IPS-15b (cell line): ENCODE results near the gene KDM2B.

Experiments used
- H3K27me3 ChIP-seq: one replicate; pipeline ENCODE4 v1.6.1; 2013; ENCODE audit warnings: low read length; ENCODE audit not compliant: control insufficient read depth, insufficient read depth
- H3K36me3 ChIP-seq: one replicate; pipeline ENCODE4 v1.6.1; 2013; ENCODE audit warnings: low read length; ENCODE audit not compliant: control insufficient read depth, insufficient read depth
- H3K4me1 ChIP-seq: one replicate; pipeline ENCODE4 v1.6.1; 2013; ENCODE audit warnings: mild to moderate bottlenecking, low read length; ENCODE audit not compliant: control insufficient read depth, insufficient read depth
- H3K4me3 ChIP-seq: one replicate; pipeline ENCODE4 v1.5.1; 2013; ENCODE audit warnings: low read depth, low read length
- H3K9ac ChIP-seq: one replicate; pipeline ENCODE4 v1.6.1; 2013; ENCODE audit warnings: low read depth, mild to moderate bottlenecking, low read length
- H3K9me3 ChIP-seq: one replicate; pipeline ENCODE4 v1.6.1; 2013; ENCODE audit warnings: mild to moderate bottlenecking, low read length; ENCODE audit not compliant: control insufficient read depth, insufficient read depth

KDM2B gene

GRCh38 chr12:121533394-121534090 is 47.3 kb downstream of the KDM2B start:
- no peaks in the 10 kb centered on the region for H3K27me3 ChIP-seq
- peaks cover 24% of the 10 kb centered on the region for H3K36me3 ChIP-seq
- no peak overlapping the region for H3K9ac ChIP-seq
- no peaks in the 10 kb centered on the region for H3K9me3 ChIP-seq
- no peak overlapping the region for H3K4me3 ChIP-seq
- H3K4me1 ChIP-seq, result peaks cover 25% of the 10 kb centered on the region

- H3K4me3 ChIP-seq, result no peak overlapping the region
Measured at GRCh38 chr12:121532503-121533393, 48.1 kb downstream of the KDM2B start.

GRCh38 chr12:121531356-121531750 is 49.5 kb downstream of the KDM2B start:
- H3K36me3 ChIP-seq, result peaks cover 26% of the 10 kb centered on the region
- no peaks in the 10 kb centered on the region for H3K27me3 ChIP-seq
- H3K9ac ChIP-seq, result no peak overlapping the region
- no peak overlapping the region for H3K4me3 ChIP-seq
- H3K9me3 ChIP-seq, result no peaks in the 10 kb centered on the region
- H3K4me1 ChIP-seq, result peaks cover 22% of the 10 kb centered on the region

More at GRCh38 chr12:121532503-121533393, 48.1 kb downstream of the KDM2B start:
- H3K9me3 ChIP-seq, result no peaks in the 10 kb centered on the region
- peaks cover 22% of the 10 kb centered on the region for H3K4me1 ChIP-seq
- H3K9ac ChIP-seq, result no peak overlapping the region
- no peaks in the 10 kb centered on the region for H3K27me3 ChIP-seq
- H3K36me3 ChIP-seq, result peaks cover 26% of the 10 kb centered on the region

GRCh38 chr12:121530600-121531355 is 50.0 kb downstream of the KDM2B start:
- Histone ChIP-seq H3K4me1 (peaks cover 22% of the 10 kb centered on the region), H3K27me3 (no peaks in the 10 kb centered on the region), H3K9me3 (no peaks in the 10 kb centered on the region), H3K9ac (no peak overlapping the region), H3K4me3 (no peak overlapping the region), H3K36me3 (peaks cover 26% of the 10 kb centered on the region)

- H3K36me3 ChIP-seq, result peaks cover 28% of the 10 kb centered on the region
- H3K9me3 ChIP-seq, result no peaks in the 10 kb centered on the region
- no peak overlapping the region for H3K9ac ChIP-seq
- H3K4me1 ChIP-seq, result peaks cover 11% of the 10 kb centered on the region
- no peak overlapping the region for H3K4me3 ChIP-seq
- no peaks in the 10 kb centered on the region for H3K27me3 ChIP-seq
Measured at GRCh38 chr12:121529184-121529583, 51.6 kb downstream of the KDM2B start.

- H3K9me3 ChIP-seq, result no peaks in the 10 kb centered on the region
- no peak overlapping the region for H3K4me3 ChIP-seq
- H3K27me3 ChIP-seq, result no peaks in the 10 kb centered on the region
- peaks cover 30% of the 10 kb centered on the region for H3K36me3 ChIP-seq
- H3K9ac ChIP-seq, result no peak overlapping the region
- peaks cover 3% of the 10 kb centered on the region for H3K4me1 ChIP-seq
Measured at GRCh38 chr12:121525411-121525810, 55.4 kb downstream of the KDM2B start.

GRCh38 chr12:121524196-121524916 is 56.5 kb downstream of the KDM2B start:
- Histone ChIP-seq H3K9ac (no peak overlapping the region), H3K27me3 (no peaks in the 10 kb centered on the region), H3K4me1 (peaks cover 3% of the 10 kb centered on the region), H3K36me3 (peaks cover 32% of the 10 kb centered on the region), H3K4me3 (no peak overlapping the region), H3K9me3 (no peaks in the 10 kb centered on the region)

GRCh38 chr12:121523741-121524140 is 57.1 kb downstream of the KDM2B start:
- Histone ChIP-seq H3K4me1 (peaks cover 3% of the 10 kb centered on the region), H3K36me3 (peaks cover 32% of the 10 kb centered on the region), H3K4me3 (no peak overlapping the region), H3K27me3 (no peaks in the 10 kb centered on the region), H3K9me3 (no peaks in the 10 kb centered on the region), H3K9ac (no peak overlapping the region)

GRCh38 chr12:121522971-121523370 is 57.9 kb downstream of the KDM2B start:
- Histone ChIP-seq H3K4me3 (no peak overlapping the region), H3K36me3 (peaks cover 38% of the 10 kb centered on the region), H3K27me3 (no peaks in the 10 kb centered on the region), H3K9ac (no peak overlapping the region), H3K4me1 (peaks cover 3% of the 10 kb centered on the region), H3K9me3 (no peaks in the 10 kb centered on the region)

GRCh38 chr12:121520586-121521086 is 60.2 kb downstream of the KDM2B start:
- peak overlapping the region; percentile 29 for H3K9ac ChIP-seq
- H3K9me3 ChIP-seq, result no peaks in the 10 kb centered on the region
- peaks cover 44% of the 10 kb centered on the region for H3K36me3 ChIP-seq
- H3K4me1 ChIP-seq, result peaks cover 3% of the 10 kb centered on the region
- no peak overlapping the region for H3K4me3 ChIP-seq
- no peaks in the 10 kb centered on the region for H3K27me3 ChIP-seq

GRCh38 chr12:121520119-121520518 is 60.7 kb downstream of the KDM2B start:
- Histone ChIP-seq H3K9me3 (no peaks in the 10 kb centered on the region), H3K9ac (no peak overlapping the region), H3K4me3 (no peak overlapping the region), H3K27me3 (no peaks in the 10 kb centered on the region), H3K36me3 (peaks cover 46% of the 10 kb centered on the region), H3K4me1 (peaks cover 3% of the 10 kb centered on the region)
